KBM-7 (cell line): Measurements from ENCODE around the gene CD34.
A peak's percentile ranks its signal among the peaks of the same experiment; 100 is the strongest.

ENCODE experiments used
- DNase-seq: peaks from one replicate; pipeline ENCODE4 v3.0.0-alpha.2; 2015
- in situ Hi-C: fragments of 300-500 bp; cut with MboI; formaldehyde crosslinking; loops from 2 replicates; pipeline ENCODE4 v1.14.3; 2020; ENCODE audit warnings: low sequenced_read_pairs, low pct_unique_long_range_greater_than_20kb, mixed read lengths

Gene CD34

DNA sequence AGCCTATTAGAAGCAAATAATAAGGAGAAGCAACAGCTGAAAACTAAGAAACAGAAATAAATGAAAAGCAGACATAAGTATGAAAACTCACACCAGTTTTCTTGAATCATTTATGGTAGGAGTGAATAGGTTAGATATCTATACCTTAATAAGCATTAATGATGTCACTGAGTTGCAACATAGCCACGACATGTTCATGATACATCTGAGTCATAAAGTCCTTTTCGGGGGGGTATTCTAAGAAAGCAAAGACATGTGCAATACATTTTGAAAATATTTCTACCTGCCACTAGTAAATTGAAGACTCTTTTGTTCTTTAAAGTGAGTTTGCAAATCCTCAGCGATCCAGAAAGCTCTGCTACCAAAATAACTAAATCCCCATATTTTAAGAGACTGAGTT is 7.2 kb downstream of the CD34 start:
- in situ Hi-C loops, result no loop called here

GRCh38 chr1:207903053-207903452 is 7.9 kb downstream of the CD34 start:
- in situ Hi-C loops, result no loop called here
- no peak for DNase-seq

More for the DNA sequence above, 7.2 kb downstream of the CD34 start:
- no peak for DNase-seq

- in situ Hi-C loops, result no loop called here
- DNase-seq, result no peak
Measured at GRCh38 chr1:207902566-207902965, 8.4 kb downstream of the CD34 start.

GRCh38 chr1:207901041-207901653 is 9.8 kb downstream of the CD34 start:
- no peak for DNase-seq
- in situ Hi-C loops, result no loop called here

DNA sequence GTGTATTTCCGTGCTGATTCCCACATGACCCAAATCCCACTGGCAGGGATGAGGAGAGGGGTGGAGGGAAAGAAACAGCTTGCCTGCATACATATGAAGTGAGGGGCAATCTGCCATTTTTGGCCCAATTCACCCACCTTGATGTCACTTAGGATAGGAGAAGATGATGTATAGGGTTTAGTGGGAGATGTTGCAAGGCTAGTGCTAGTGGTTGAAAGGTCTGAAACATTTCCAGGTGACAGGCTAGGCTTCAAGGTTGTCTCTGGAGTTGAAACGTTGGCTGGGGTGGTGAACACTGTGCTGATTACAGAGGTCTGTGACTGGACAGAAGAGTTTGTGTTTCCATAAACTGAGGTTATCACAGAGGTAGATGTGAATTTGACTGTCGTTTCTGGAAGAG is 12.1 kb downstream of the CD34 start:
- in situ Hi-C loops, result no loop called here
- no peak for DNase-seq

DNA sequence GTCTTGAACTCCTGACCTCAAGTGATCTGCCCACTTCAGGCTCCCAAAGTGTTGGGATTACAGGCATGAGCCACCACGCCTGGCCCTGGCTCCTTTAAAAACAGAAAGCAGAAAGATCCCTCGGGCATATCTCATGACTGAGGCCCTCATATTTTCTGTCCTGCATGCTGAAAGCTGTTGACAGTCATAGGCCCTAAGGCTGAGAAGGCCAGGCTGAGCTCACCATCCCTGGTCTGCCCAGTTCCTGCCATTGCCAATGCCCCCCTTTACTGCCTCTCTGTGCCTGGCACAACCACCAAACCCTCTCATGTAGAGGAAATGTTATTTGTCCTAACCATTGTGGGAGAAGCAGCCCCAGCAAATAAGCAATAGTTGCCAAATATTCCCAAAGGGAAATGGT is 12.7 kb downstream of the CD34 start:
- no peak for DNase-seq
- in situ Hi-C loops, result no loop called here

DNA sequence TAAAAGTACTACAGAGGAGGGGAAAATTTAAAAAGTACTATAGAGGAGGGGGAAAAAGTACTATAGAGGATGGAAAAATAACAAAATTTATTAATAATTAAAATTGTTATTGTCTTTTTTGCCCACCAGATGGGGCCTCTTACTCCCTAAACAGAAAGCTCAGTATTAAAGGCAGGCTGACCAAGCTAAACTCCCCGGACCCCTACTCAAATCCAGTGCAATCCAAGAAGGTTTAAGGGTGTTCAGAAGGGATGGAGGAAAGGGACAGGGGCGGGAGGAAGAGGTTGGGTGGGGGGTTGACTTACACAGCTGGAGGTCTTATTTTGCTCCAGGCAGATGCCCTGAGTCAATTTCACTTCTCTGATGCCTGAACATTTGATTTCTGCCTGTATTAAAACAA is 13.7 kb downstream of the CD34 start:
- no peak for DNase-seq
- in situ Hi-C loops, result no loop called here

- in situ Hi-C loops, result no loop called here
Measured at GRCh38 chr1:207896547-207896946, 14.4 kb downstream of the CD34 start.

GRCh38 chr1:207894704-207895103 is 16.2 kb downstream of the CD34 start:
- in situ Hi-C loops, result no loop called here
- no peak for DNase-seq

More at GRCh38 chr1:207896547-207896946, 14.4 kb downstream of the CD34 start:
- no peak for DNase-seq

DNA sequence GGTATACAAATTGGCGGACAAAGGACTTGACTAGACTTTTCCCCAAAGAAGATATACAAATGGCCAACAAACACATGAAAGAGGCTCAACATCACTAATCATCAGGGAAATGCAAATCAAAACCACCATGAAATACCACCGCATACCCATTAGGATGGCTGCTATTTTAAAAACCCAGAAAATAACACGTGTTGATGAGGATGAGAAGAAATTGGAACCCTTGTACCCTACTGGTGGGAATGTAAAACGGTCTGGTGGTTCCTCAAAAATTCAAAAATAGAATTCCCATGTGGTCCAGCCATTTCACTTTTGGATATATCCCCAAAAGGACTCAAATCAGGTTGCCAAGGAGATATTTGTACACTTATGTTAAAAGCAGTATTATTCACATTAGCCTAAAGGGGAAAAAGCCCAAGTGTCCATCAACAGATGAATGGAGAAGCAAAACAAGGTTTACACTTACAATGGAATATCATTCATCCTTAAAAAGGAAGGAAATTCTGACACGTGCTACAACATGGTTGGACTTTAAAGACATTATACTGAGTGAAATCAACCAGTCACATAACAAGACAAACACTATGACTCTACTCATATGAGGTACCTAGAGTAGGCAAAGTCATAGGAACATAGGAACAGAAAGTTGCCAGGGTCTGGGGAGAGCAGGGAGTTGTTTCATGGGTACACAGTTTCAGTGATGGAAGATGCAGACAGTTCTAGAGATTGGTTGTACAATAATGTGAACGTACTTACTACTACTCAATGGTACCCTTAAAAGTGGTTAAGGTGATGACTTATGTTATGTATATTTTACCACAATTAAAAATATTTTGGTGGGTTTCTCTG is 17.0 kb downstream of the CD34 start:
- in situ Hi-C loops, result no loop called here
- DNase-seq, result no peak

- DNase-seq, result no peak
- in situ Hi-C loops, result no loop called here
Measured at GRCh38 chr1:207892764-207893163, 18.2 kb downstream of the CD34 start.

GRCh38 chr1:207891148-207891547 is 19.8 kb downstream of the CD34 start:
- in situ Hi-C loops, result no loop called here
- DNase-seq, result no peak

- in situ Hi-C loops, result no loop called here
- peak; percentile 87 for DNase-seq
Measured at GRCh38 chr1:207890136-207890738, 20.7 kb downstream of the CD34 start.

GRCh38 chr1:207888652-207889051 is 22.3 kb downstream of the CD34 start:
- no peak for DNase-seq
- in situ Hi-C loops, result no loop called here

DNA sequence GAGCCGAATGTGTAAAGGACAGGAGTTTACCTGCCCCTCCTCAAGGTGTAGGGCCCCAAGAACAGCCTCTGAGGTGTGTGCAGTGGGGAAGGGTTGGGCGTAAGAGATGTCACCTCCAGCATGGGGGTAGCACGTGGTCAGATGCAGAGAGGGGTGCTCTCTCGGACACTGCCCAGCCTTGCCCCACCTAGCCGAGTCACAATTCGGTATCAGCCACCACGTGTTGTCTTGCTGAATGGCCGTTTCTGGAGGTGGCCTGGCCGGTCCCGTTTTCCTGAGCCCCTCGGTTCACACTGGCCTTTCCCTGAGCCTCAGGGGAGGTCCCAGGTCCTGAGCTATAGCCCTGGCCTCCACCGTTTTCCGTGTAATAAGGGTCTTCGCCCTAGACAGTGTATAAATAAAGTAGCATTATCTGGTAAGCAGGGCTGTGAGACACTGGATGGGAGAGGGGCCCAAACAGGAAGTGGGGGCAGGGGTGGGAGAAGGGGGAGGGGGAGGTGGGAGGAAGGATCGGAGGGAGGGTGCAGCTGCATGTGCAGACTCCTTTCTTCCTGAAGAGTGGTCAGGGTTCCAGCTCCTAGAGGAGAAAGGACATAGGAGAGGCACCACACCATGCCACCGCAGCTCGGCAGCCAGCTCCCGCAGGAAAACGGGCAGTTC is 23.3 kb downstream of the CD34 start:
- DNase-seq, result no peak
- in situ Hi-C loops, result no loop called here

DNA sequence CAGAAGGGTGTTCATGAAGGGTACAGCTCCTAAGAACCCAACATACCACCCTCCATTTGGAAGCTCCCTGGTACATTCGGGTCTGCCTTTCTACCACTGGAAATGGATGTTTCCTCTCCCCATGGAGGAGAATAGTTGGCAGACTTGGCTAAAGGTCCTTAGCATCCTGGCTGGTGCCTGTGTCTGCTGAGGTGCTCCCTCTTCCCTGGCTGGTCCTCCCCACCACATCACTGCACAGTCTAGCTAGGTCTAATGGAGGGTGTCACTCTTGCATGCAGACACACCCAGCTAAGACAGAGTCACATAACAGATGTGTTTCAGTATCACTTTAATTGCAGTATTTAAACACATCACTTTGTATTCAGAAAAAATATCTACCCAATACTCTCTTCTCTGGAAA is 24.7 kb downstream of the CD34 start:
- DNase-seq, result no peak
- in situ Hi-C loops, result no loop called here

DNA sequence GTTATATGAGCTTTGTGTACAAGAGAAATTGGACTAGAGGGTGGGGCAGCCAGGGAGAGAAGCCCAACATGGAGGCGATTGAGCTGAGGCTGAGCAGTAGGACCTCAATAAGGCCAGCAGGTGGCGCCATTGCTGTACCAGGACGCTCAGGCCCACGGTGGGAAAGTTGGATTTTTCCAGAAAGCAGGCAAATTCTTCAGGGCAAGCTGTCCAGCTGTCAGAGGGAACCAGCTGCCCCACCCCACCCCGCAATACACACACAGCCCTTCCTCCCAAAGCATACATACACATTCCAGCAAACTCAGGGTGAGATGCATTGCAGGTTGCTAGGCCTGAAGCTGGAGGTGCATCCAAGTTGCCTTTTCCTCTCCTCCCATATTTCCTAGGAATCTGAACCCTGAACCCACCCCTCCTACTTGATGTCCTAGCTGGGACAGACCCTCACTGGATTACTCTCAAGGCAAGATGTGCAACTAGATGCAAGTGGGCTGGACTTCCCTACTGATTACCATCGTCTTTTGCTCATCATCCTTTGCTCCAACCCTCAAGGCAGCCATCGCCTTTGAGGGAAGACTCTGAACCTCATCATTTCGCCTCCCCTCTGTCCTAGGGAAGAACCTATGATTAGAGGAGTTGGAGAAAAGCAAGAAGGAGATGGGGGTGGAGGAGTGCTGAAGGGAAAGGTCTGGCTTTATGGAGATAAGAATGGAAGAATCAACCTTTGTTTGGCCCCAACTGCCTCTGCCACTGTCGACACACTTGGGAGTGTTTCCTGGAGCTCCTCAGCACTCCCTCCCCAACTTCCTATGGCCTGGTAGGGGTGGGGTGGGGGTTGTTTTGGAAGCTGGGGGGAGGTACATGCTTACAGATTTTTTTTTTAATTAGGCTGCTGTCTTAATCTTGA is 25.5 kb downstream of the CD34 start:
- peak; percentile 76 for DNase-seq
- in situ Hi-C loops, result no loop called here

DNA sequence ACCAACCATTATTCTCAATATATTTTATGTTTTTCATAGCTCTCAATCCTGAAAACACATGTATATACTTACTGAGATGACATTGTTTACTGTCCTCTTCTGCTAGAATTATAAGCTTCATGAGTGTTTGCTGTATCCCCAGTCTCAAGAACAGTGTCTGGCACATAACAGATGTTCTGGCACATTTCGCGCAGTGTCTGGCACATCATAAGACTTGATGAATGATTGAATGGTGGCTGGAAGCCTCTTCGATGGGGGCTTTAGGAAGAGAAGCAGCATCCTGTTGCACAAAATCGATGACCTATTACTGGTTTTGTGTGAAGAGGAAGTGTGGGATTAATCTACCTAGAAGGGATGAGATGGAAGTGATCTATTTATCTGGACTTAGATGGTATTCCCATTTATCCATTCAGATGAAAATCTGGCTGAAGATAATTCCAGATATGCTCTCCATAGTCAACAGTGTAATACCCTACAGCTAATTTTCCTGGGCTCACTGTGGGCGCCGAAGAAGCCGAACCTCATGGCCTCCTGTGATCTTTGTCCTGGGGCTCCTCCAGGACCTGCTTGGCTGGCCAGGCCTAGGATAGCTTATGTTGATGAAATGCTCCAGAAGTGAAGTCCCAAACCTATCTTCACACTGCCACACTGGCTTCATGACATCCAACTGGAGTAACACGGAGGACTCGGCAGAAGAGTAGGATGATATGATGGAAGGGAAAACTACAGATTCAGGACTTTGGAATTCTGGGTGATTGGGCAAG is 26.5 kb downstream of the CD34 start:
- in situ Hi-C loops, result no loop called here
- no peak for DNase-seq
